ENCODE data around the gene PKN1.
A peak's percentile ranks its signal among the peaks of the same experiment; 100 is the strongest.
"Not testable (repeated sequence)": the region's sequence is repeated elsewhere in the genome, so short reads cannot be mapped to it uniquely, and the experiment has no call there.

The PKN1 gene

GRCh38 chr19:14497228-14497921 is 64.3 kb downstream of the PKN1 start:
- ChIA-PET CTCF (interaction anchor here (1.2 to 5.8 kb wide), 4 partner anchors 8 to 91 kb away, joined by 3 to 43 read pairs (median 16); no protein-coding TSS in a partner anchor), POLR2A (no interaction called here)
- no peak for DNase-seq (ENCODE audit: extremely low spot score)
- TF ChIP-seq, protein P1, sequence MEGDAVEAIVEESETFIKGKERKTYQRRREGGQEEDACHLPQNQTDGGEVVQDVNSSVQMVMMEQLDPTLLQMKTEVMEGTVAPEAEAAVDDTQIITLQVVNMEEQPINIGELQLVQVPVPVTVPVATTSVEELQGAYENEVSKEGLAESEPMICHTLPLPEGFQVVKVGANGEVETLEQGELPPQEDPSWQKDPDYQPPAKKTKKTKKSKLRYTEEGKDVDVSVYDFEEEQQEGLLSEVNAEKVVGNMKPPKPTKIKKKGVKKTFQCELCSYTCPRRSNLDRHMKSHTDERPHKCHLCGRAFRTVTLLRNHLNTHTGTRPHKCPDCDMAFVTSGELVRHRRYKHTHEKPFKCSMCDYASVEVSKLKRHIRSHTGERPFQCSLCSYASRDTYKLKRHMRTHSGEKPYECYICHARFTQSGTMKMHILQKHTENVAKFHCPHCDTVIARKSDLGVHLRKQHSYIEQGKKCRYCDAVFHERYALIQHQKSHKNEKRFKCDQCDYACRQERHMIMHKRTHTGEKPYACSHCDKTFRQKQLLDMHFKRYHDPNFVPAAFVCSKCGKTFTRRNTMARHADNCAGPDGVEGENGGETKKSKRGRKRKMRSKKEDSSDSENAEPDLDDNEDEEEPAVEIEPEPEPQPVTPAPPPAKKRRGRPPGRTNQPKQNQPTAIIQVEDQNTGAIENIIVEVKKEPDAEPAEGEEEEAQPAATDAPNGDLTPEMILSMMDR (IDR thresholded peaks at IDR 0.05; ENCODE audit: control extremely low read depth, extremely low read depth, low read depth, missing control alignments): no peak

GRCh38 chr19:14502334-14503092 is 69.4 kb downstream of the PKN1 start:
- CTCF ChIA-PET: interaction anchor here (1.4 to 1.5 kb wide), 2 partner anchors 11 to 30 kb away, joined by 6 read pairs; no protein-coding TSS in a partner anchor
- TF ChIP-seq, protein P1 (IDR thresholded peaks at IDR 0.05; ENCODE audit: control extremely low read depth, extremely low read depth, low read depth, missing control alignments): no peak
- DNase-seq (ENCODE audit: extremely low spot score): no peak
- POLR2A ChIA-PET: no interaction called here

GRCh38 chr19:14503285-14503684 is 70.2 kb downstream of the PKN1 start:
- POLR2A ChIA-PET: no interaction called here
- CTCF ChIA-PET: interaction anchor here (1.2 to 5.0 kb wide), 7 partner anchors 7 to 23 kb away, joined by 3 to 28 read pairs (median 6); partner anchors contain the start of genes DNAJB1 and GIPC1
- TF ChIP-seq, protein P1 (IDR thresholded peaks at IDR 0.05; ENCODE audit: control extremely low read depth, extremely low read depth, low read depth, missing control alignments): no peak
- DNase-seq (ENCODE audit: extremely low spot score): no peak

DNA sequence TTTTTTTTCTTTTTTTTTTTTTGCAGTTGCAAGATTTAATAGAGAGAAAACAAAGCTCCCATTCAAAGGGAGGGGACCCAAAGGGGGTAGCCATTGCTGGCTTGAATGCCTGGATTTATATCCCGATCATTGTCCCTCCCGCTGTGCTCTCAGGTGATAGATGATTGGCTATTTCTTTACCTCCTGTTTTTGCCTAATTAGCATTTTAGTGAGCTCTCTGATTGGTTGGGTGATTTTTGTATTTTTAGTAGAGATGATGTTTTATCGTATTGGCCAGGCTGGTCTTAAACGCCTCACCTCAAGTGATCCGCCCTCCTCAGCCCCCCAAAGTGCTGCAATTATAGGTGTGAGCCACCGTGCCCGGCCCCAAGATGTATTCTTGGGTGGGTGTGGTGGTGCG is 71.5 kb downstream of the PKN1 start:
- CTCF ChIA-PET: interaction anchor here (1.2 to 5.0 kb wide), 8 partner anchors 8 to 24 kb away, joined by 3 to 28 read pairs (median 6); partner anchors contain the start of genes DNAJB1 and GIPC1
- not testable (repeated sequence) for DNase-seq (ENCODE audit: extremely low spot score)
- POLR2A ChIA-PET: interaction anchor here (0.9 kb wide), 1 partner anchor 13 kb away, joined by 3 read pairs; no protein-coding TSS in a partner anchor

DNA sequence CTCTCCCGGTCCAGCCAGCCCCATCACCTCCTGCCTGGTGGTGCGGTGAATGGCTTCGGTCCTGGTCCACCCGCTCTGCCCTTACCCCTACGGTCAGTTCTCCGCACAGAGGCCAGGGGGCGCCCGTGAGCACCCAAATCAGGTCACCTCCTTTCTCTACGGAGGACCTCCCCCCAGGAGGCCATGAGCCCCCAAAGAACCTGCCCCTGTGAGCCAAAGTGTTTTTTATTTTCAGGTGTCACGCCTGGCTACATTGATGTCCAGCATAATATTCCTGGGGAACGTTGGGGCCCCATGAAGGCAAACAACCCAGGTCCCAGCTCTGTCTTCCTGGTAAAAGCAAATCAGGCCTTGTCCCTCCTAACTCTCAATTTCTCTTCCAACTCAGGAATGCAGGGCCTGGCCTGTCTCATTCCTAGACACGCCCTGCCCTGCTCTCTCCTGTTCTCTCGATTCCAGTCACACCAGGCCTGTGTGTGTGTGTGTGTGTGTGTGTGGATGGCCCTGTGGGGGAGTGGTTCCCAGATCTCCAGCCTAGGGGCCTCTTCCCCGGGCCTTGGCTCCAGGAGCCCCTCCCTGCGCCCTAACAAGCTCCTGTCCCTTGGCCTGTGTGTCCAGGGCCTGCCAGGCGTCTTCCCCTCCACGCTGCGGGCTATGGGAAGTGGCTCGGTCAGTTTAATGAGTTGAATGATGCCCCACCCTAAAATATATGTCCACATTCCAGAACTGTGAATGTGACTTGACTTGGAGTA is 72.6 kb downstream of the PKN1 start:
- DNase-seq (ENCODE audit: extremely low spot score): peak; percentile 88
- TF ChIP-seq, protein P1 (IDR thresholded peaks at IDR 0.05; ENCODE audit: control extremely low read depth, extremely low read depth, low read depth, missing control alignments): peak; percentile 72
- POLR2A ChIA-PET: interaction anchor here (0.7 to 0.9 kb wide), 2 partner anchors 12 to 13 kb away, joined by 3 read pairs; no protein-coding TSS in a partner anchor
- CTCF ChIA-PET: interaction anchor here (1.0 to 5.0 kb wide), 7 partner anchors 8 to 51 kb away, joined by 3 to 28 read pairs (median 4); partner anchors contain the start of genes DNAJB1 and GIPC1

DNA sequence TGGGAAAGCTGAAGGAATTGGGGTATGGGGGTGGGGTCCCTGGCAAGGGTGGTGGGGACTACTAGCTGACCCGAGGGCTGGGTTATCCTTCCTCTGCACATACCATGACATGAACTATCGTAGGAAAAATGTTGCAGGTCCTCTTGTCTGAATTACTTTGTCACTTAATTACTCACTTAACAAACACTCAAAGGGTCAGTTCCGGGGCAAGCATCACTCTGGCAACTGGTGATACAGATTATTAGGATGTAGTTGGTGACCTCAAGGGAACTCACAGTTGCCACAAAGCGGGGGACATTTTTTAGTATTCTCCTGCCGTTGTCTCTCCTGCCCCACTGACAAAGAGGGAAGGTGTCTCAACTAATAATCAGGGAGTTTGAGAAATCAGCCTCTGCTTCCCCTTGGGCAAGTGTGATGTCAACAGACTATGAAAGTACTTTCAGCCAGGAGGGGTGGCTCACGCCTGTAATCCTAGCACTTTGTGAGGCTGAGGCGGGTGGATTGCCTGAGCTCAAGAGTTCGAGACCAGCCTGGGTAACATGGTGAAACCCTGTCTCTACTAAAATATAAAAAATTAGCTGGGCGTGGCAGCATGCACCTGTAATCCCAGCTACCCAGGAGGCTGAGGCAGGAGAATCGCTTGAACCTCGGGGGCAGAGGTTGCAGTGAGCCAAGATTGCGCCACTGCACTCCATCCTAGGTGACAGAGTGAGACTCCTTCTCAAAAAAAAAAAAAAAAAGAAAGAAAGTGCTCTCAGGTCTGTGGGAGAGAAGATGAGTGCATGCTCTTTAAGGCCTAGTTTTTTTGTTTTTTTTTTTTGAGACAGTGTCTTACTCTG is 74.8 kb downstream of the PKN1 start:
- POLR2A ChIA-PET: interaction anchor here (0.6 kb wide), 1 partner anchor 84 kb away, joined by 4 read pairs; no protein-coding TSS in a partner anchor
- DNase-seq (ENCODE audit: extremely low spot score): no peak

More for the DNA sequence above, 74.8 kb downstream of the PKN1 start:
- CTCF ChIA-PET: interaction anchor here (1.7 to 5.0 kb wide), 2 partner anchors 9 to 11 kb away, joined by 8 to 28 read pairs; partner anchors contain the start of genes DNAJB1 and GIPC1
- TF ChIP-seq, protein P1 (IDR thresholded peaks at IDR 0.05; ENCODE audit: control extremely low read depth, extremely low read depth, low read depth, missing control alignments): no peak
